GM23338 (cell line): ENCODE measurements around the gene CASP10.

Source experiments
- CTCF ChIP-seq, 2 experiments: fragments of 200-600 bp in 1 of 2; sonication (generic) in 1 of 2; conservative IDR thresholded peaks; 2 replicates each; pipeline versions ENCODE4 v1.5.1 to v1.6.1; 2016 to 2017; ENCODE audit warnings: antibody characterized with exemption in 2 of 2, low read depth in 2 of 2, mild to moderate bottlenecking in 2 of 2, moderate library complexity in 1 of 2
- EZH2 ChIP-seq: fragments of 200-600 bp; sonication (generic); IDR thresholded peaks from one replicate; pipeline ENCODE4 v1.8.0; 2017; ENCODE audit warnings: antibody characterized with exemption, mild to moderate bottlenecking, low read depth; ENCODE audit not compliant: unreplicated experiment
- EZH2phosphoT487 ChIP-seq: fragments of 200-600 bp; sonication (generic); IDR thresholded peaks from one replicate; pipeline ENCODE4 v1.8.1; 2018; ENCODE audit warnings: antibody characterized with exemption; ENCODE audit not compliant: unreplicated experiment
- JUNB ChIP-seq: IDR thresholded peaks from one replicate; pipeline ENCODE4 v1.6.1; 2016; ENCODE audit warnings: antibody characterized with exemption; ENCODE audit not compliant: unreplicated experiment
- POLR2AphosphoS5 ChIP-seq: IDR thresholded peaks from 2 replicates; pipeline ENCODE4 v1.6.1; 2016; ENCODE audit warnings: antibody characterized with exemption, low read depth
- REST ChIP-seq: IDR thresholded peaks from one replicate; pipeline ENCODE4 v1.6.1; 2018; ENCODE audit warnings: antibody characterized with exemption; ENCODE audit not compliant: unreplicated experiment
- STAT1 ChIP-seq: IDR thresholded peaks from one replicate; pipeline ENCODE4 v1.6.1; 2016; ENCODE audit warnings: antibody characterized with exemption; ENCODE audit not compliant: unreplicated experiment
- ZNF462 ChIP-seq: fragments of 250-450 bp; sonication (Bioruptor Pico); IDR thresholded peaks from 2 replicates; pipeline ENCODE4 v1.5.0; 2020; ENCODE audit warnings: mild to moderate bottlenecking, moderate library complexity

GRCh38 chr2:201261906-201262305, 79.0 kb downstream of the CASP10 start:
- TF ChIP-seq CTCF (conservative IDR thresholded peaks at IDR 0.05; ENCODE audit: low read depth in 2 of 2) = no peak
- no peak for TF ChIP-seq JUNB
- no peak for TF ChIP-seq REST
- no peak for TF ChIP-seq EZH2
- no peak for TF ChIP-seq EZH2phosphoT487
- TF ChIP-seq POLR2AphosphoS5 = no peak
- no peak for TF ChIP-seq STAT1
- TF ChIP-seq ZNF462 = no peak
